Prostate gland (tissue), 2 donors: ENCODE results near the gene NCOA3. TPM values are rescaled to one million over a fixed set of nuclear protein-coding genes. Genes with fewer than 3 reads are reported as not detected.

Experiments used
- DNase-seq: peaks from one replicate; pipeline ENCODE4 v3.0.0-alpha.2; 2019; ENCODE audit warnings: low spot score
- H3K27ac ChIP-seq, 2 donors: fragments of 200-600 bp; sonication (generic); 2 replicates each; pipeline ENCODE4 v1.5.1; 2017 to 2019
- H3K27me3 ChIP-seq: fragments of 200-600 bp; sonication (generic); replicated peaks from 2 replicates; pipeline ENCODE4 v1.5.1; 2019; ENCODE audit not compliant: insufficient read depth
- H3K36me3 ChIP-seq, 2 donors: fragments of 200-600 bp; sonication (generic); 1 replicate in 1 of 2; 2 replicates in 1 of 2; pipeline versions ENCODE4 v1.5.1 to v1.8.1; 2017 to 2019
- H3K4me1 ChIP-seq: fragments of 200-600 bp; sonication (generic); replicated peaks from 2 replicates; pipeline ENCODE4 v1.5.1; 2019
- H3K4me3 ChIP-seq, 2 donors: fragments of 200-600 bp; sonication (generic); 2 replicates each; pipeline ENCODE4 v1.5.1; 2017 to 2019
- H3K9me3 ChIP-seq: fragments of 200-600 bp; sonication (generic); 2 replicates; pipeline ENCODE4 v1.5.1; 2017
- CTCF ChIP-seq, 4 experiments: fragments of 200-600 bp in 2 of 4; fragments of 450-650 bp in 2 of 4; sonication (generic) in 2 of 4; IDR thresholded peaks; 1 replicate in 3 of 4; 2 replicates in 1 of 4; pipeline ENCODE4 v1.5.1; 2016 to 2019; ENCODE audit warnings: antibody characterized with exemption in 4 of 4, mild to moderate bottlenecking in 2 of 4, moderate library complexity in 2 of 4
- POLR2A ChIP-seq: fragments of 450-650 bp; IDR thresholded peaks from one replicate; pipeline ENCODE4 v1.6.1; 2016; ENCODE audit warnings: antibody characterized with exemption, mild to moderate bottlenecking
- POLR2AphosphoS5 ChIP-seq: sonication (generic); formaldehyde crosslinking; IDR thresholded peaks from one replicate; pipeline ENCODE4 v1.6.1; 2017; ENCODE audit warnings: antibody characterized with exemption
- WGBS: methylation state at CpG from one replicate; pipeline ENCODE4 v1.1.5; 2018; 5-methylcytosine and 5-hydroxymethylcytosine counted together
- intact Hi-C: fragments of 100-400 bp; cut with DNase I; formaldehyde crosslinking; loops from one replicate; pipeline ENCODE4 v1.14.2; 2022
- total RNA-seq, 2 donors: library from RNA; depleted of rRNA; stranded (reverse); fragments of >200 nt; gene quantifications; one replicate each; pipeline ENCODE4 v1.1.0, GENCODE V29; 2016

The NCOA3 gene
- total RNA-seq, 2 donors from 2014 or later = 21.6 to 35.6 TPM

- Histone ChIP-seq H3K36me3 (peaks cover 0 to 2% of the 10 kb centered on the region in 2 donors), H3K27me3 (no peaks in the 10 kb centered on the region), H3K27ac (no peak overlapping the region), H3K4me1 (no peaks in the 10 kb centered on the region), H3K4me3 (no peak overlapping the region), H3K9me3 (no peaks in the 10 kb centered on the region)
- no peak for DNase-seq
- no peak for TF ChIP-seq POLR2A
- TF ChIP-seq CTCF (IDR thresholded peaks at IDR 0.05) = no peak
- no peak for TF ChIP-seq POLR2AphosphoS5
- WGBS = 77% methylated on average over 2 of the region's 2 CpGs
- intact Hi-C loops = loop anchor here (10.0 kb wide), 1 partner anchor 245 kb away; no protein-coding TSS in a partner anchor
These were observed 128.2 kb downstream of the NCOA3 start for GRCh38 chr20:47629907-47630306.

DNA sequence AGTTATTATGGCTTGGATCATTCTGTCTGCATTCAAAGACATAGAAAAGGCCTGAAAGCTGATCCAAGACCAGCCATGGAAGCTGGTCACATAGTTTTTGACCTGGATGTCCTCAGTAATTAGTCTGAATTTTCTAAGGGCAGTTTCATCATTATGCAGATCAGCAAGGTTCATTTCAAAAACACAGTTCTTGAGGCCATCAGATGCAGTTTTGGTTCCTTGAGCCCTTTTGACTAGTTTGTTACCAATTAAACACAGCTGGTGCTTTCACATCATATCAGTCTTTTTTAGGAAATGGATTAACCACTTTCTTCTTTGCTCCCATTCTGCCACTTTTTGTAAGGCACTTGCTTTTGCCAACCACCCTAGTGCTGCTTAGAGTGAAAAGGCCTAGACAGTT lies 129.4 kb downstream of the NCOA3 start:
- H3K27ac ChIP-seq = no peak overlapping the region
- H3K4me1 ChIP-seq = no peaks in the 10 kb centered on the region
- TF ChIP-seq CTCF (IDR thresholded peaks at IDR 0.05) (no peak), POLR2A (no peak), POLR2AphosphoS5 (no peak)
- H3K27me3 ChIP-seq = no peaks in the 10 kb centered on the region
- H3K9me3 ChIP-seq = no peaks in the 10 kb centered on the region
- DNase-seq = no peak
- peaks cover 0 to 2% of the 10 kb centered on the region in 2 donors for H3K36me3 ChIP-seq
- intact Hi-C loops = no loop called here
- H3K4me3 ChIP-seq = no peak overlapping the region

- Histone ChIP-seq H3K4me3 (no peak overlapping the region), H3K36me3 (no peaks in the 10 kb centered on the region), H3K27ac (no peak overlapping the region), H3K27me3 (no peaks in the 10 kb centered on the region), H3K9me3 (no peaks in the 10 kb centered on the region), H3K4me1 (no peaks in the 10 kb centered on the region)
- no peak for DNase-seq
- WGBS = 94% methylated on average over 4 of the region's 4 CpGs
- no peak for TF ChIP-seq POLR2AphosphoS5
- TF ChIP-seq CTCF (IDR thresholded peaks at IDR 0.05) = no peak
- TF ChIP-seq POLR2A = no peak
- intact Hi-C loops = no loop called here
These were observed 133.6 kb downstream of the NCOA3 start for GRCh38 chr20:47635256-47635655.

DNA sequence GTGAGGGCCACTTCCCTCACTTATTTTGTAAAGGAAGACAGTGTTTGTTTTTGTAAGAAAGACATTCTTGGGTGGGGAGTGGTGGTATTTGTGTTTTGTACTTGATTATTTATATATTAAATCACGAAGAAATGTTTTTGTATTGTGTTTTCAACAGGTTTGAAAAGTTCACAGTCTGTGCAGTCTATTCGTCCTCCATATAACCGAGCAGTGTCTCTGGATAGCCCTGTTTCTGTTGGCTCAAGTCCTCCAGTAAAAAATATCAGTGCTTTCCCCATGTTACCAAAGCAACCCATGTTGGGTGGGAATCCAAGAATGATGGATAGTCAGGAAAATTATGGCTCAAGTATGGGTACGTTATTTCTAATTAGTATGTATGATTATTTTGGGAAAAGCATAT lies 137.2 kb downstream of the NCOA3 start:
- WGBS = 34% methylated on average over 4 of the region's 4 CpGs
- intact Hi-C loops = no loop called here
- H3K4me3 ChIP-seq = no peak overlapping the region
- no peaks in the 10 kb centered on the region for H3K9me3 ChIP-seq
- no peak for TF ChIP-seq POLR2AphosphoS5
- TF ChIP-seq POLR2A = no peak
- TF ChIP-seq CTCF (IDR thresholded peaks at IDR 0.05) = no peak
- H3K27ac ChIP-seq = no peak overlapping the region
- H3K27me3 ChIP-seq = no peaks in the 10 kb centered on the region
- no peaks in the 10 kb centered on the region for H3K36me3 ChIP-seq
- H3K4me1 ChIP-seq = no peaks in the 10 kb centered on the region
- no peak for DNase-seq

GRCh38 chr20:47642118-47642517 lies 140.4 kb downstream of the NCOA3 start:
- no peak overlapping the region for H3K4me3 ChIP-seq
- no peak for DNase-seq
- no peaks in the 10 kb centered on the region for H3K36me3 ChIP-seq
- WGBS = 91% methylated on average over 4 of the region's 4 CpGs
- H3K27ac ChIP-seq = no peak overlapping the region
- no peaks in the 10 kb centered on the region for H3K4me1 ChIP-seq
- intact Hi-C loops = no loop called here
- H3K9me3 ChIP-seq = no peaks in the 10 kb centered on the region
- no peaks in the 10 kb centered on the region for H3K27me3 ChIP-seq
- TF ChIP-seq POLR2A (no peak), CTCF (IDR thresholded peaks at IDR 0.05) (no peak), POLR2AphosphoS5 (no peak)
